Parathyroid adenoma (tissue), 2 donors: ENCODE results near the gene C10orf53.

Experiments used
- H2AFZ ChIP-seq: fragments of 300-600 bp; sonication (generic); one replicate; pipeline ENCODE4 v1.7.0; 2017; ENCODE audit warnings: antibody characterized with exemption, mild to moderate bottlenecking
- H3K27ac ChIP-seq: fragments of 300-600 bp; sonication (generic); one replicate; pipeline ENCODE4 v1.7.0; 2017
- H3K27me3 ChIP-seq: fragments of 300-600 bp; sonication (generic); one replicate; pipeline ENCODE4 v1.7.0; 2017; ENCODE audit warnings: low read length; ENCODE audit not compliant: control insufficient read depth, insufficient read depth
- H3K36me3 ChIP-seq: fragments of 300-600 bp; sonication (generic); one replicate; pipeline ENCODE4 v1.7.0; 2017; ENCODE audit warnings: low read length; ENCODE audit not compliant: control insufficient read depth, insufficient read depth
- H3K4me1 ChIP-seq: fragments of 300-600 bp; sonication (generic); one replicate; pipeline ENCODE4 v1.7.0; 2017; ENCODE audit warnings: control low read depth
- H3K4me2 ChIP-seq: fragments of 300-600 bp; sonication (generic); one replicate; pipeline ENCODE4 v1.7.0; 2017; ENCODE audit warnings: low read length
- H3K4me3 ChIP-seq: fragments of 300-600 bp; sonication (generic); one replicate; pipeline ENCODE4 v1.7.0; 2017; ENCODE audit warnings: low read depth, low read length
- H3K79me2 ChIP-seq: fragments of 300-600 bp; sonication (generic); one replicate; pipeline ENCODE4 v1.7.0; 2017; ENCODE audit warnings: control low read depth
- H3K9ac ChIP-seq: fragments of 300-600 bp; sonication (generic); one replicate; pipeline ENCODE4 v1.7.0; 2017; ENCODE audit warnings: mild to moderate bottlenecking
- H3K9me3 ChIP-seq: fragments of 300-600 bp; sonication (generic); one replicate; pipeline ENCODE4 v1.7.0; 2017; ENCODE audit warnings: low read length; ENCODE audit not compliant: control insufficient read depth
- CTCF ChIP-seq: fragments of 300-600 bp; sonication (generic); IDR thresholded peaks from one replicate; pipeline ENCODE4 v1.7.0; 2017; ENCODE audit warnings: antibody characterized with exemption, mild to moderate bottlenecking
- donor health status: primary hyperparathyroidism.

Gene C10orf53

GRCh38 chr10:49679480-49679893, at the start of gene C10orf53:
Gene C10orf53, plus strand, starts transcription at chr10:49679651. Its CDS starts 47 bp downstream, at chr10:49679698.
- Histone ChIP-seq H2AFZ (peak within 1 kb of the TSS; percentile 56), H3K9ac (no peak within 1 kb of the TSS), H3K79me2 (no peaks in the 10 kb centered on the region), H3K27me3 (no peaks in the 10 kb centered on the region), H3K36me3 (no peaks in the 10 kb centered on the region), H3K4me3 (peak within 1 kb of the TSS; percentile 41), H3K27ac (no peak within 1 kb of the TSS), H3K4me2 (peak within 1 kb of the TSS; percentile 73), H3K9me3 (no peaks in the 10 kb centered on the region), H3K4me1 (no peaks in the 10 kb centered on the region)
- no peak for TF ChIP-seq CTCF

GRCh38 chr10:49631975-49632374, 47.5 kb upstream of the C10orf53 start:
- Histone ChIP-seq H3K4me1 (no peaks in the 10 kb centered on the region), H3K79me2 (no peaks in the 10 kb centered on the region), H3K36me3 (no peaks in the 10 kb centered on the region), H2AFZ (no peak overlapping the region), H3K27ac (no peak overlapping the region), H3K27me3 (no peaks in the 10 kb centered on the region), H3K9me3 (no peaks in the 10 kb centered on the region), H3K4me2 (no peak overlapping the region), H3K4me3 (no peak overlapping the region), H3K9ac (no peak overlapping the region)
- TF ChIP-seq CTCF, result no peak

GRCh38 chr10:49632406-49633317, 46.8 kb upstream of the C10orf53 start:
- H3K36me3 ChIP-seq, result no peaks in the 10 kb centered on the region
- H3K4me3 ChIP-seq, result no peak overlapping the region
- no peaks in the 10 kb centered on the region for H3K79me2 ChIP-seq
- TF ChIP-seq CTCF, result no peak
- no peaks in the 10 kb centered on the region for H3K27me3 ChIP-seq
- H3K9me3 ChIP-seq, result no peaks in the 10 kb centered on the region
- no peak overlapping the region for H3K9ac ChIP-seq
- no peaks in the 10 kb centered on the region for H3K4me1 ChIP-seq
- H3K4me2 ChIP-seq, result no peak overlapping the region
- no peak overlapping the region for H2AFZ ChIP-seq
- H3K27ac ChIP-seq, result no peak overlapping the region

- H3K79me2 ChIP-seq, result no peaks in the 10 kb centered on the region
- no peak overlapping the region for H3K4me2 ChIP-seq
- H3K27ac ChIP-seq, result no peak overlapping the region
- H3K9me3 ChIP-seq, result no peaks in the 10 kb centered on the region
- no peak overlapping the region for H2AFZ ChIP-seq
- no peaks in the 10 kb centered on the region for H3K27me3 ChIP-seq
- H3K9ac ChIP-seq, result no peak overlapping the region
- H3K4me3 ChIP-seq, result no peak overlapping the region
- no peaks in the 10 kb centered on the region for H3K36me3 ChIP-seq
- H3K4me1 ChIP-seq, result no peaks in the 10 kb centered on the region
- TF ChIP-seq CTCF, result no peak
Measured at GRCh38 chr10:49633327-49634068, 46.0 kb upstream of the C10orf53 start.
